A549 (cell line): Measurements from ENCODE around the gene NAT16. TPM values are rescaled to one million over a fixed set of nuclear protein-coding genes. Genes with fewer than 3 reads are reported as not detected.

ENCODE experiments used
- BCL3 ChIP-seq: fragments of >200 bp; sonication (Bioruptor Twin); formaldehyde crosslinking; IDR thresholded peaks from 3 replicates; pipeline ENCODE4 v1.6.1; 2016
- BHLHE40 ChIP-seq: IDR thresholded peaks from 2 replicates; pipeline ENCODE4 v1.6.1; 2012; ENCODE audit warnings: low read depth, low read length, inconsistent platforms
- CHD4 ChIP-seq: fragments of 200-600 bp; sonication (generic); IDR thresholded peaks from 2 replicates; pipeline ENCODE4 v1.6.1; 2016; ENCODE audit warnings: antibody characterized with exemption, mild to moderate bottlenecking, borderline replicate concordance
- CTCF ChIP-seq: fragments of >200 bp; sonication (Bioruptor Twin); formaldehyde crosslinking; IDR thresholded peaks from 3 replicates; pipeline ENCODE4 v1.5.1; 2016
- E2F6 ChIP-seq: IDR thresholded peaks from 2 replicates; pipeline ENCODE4 v1.6.1; 2012; ENCODE audit warnings: low read depth, borderline replicate concordance
- EHF ChIP-seq: fragments of 250-450 bp; sonication (Bioruptor Pico); IDR thresholded peaks from 2 replicates; pipeline ENCODE4 v1.5.0; 2020; ENCODE audit warnings: mild to moderate bottlenecking
- EHMT2 ChIP-seq: fragments of 200-600 bp; sonication (generic); IDR thresholded peaks from 2 replicates; pipeline ENCODE4 v1.6.1; 2016; ENCODE audit warnings: antibody characterized with exemption, low read depth, mild to moderate bottlenecking, moderate library complexity
- ELK1 ChIP-seq: fragments of 150-350 bp; IDR thresholded peaks from 2 replicates; pipeline ENCODE4 v1.6.1; 2014; ENCODE audit warnings: low read depth, mild to moderate bottlenecking, low read length
- ESRRA ChIP-seq: fragments of 150-350 bp; IDR thresholded peaks from 2 replicates; pipeline ENCODE4 v1.6.1; 2014; ENCODE audit warnings: mild to moderate bottlenecking, low read length, borderline replicate concordance
- FOSL2 ChIP-seq, 2 experiments: fragments of 450-650 bp in 1 of 2; fragments of >200 bp in 1 of 2; sonication (Bioruptor Twin) in 1 of 2; formaldehyde crosslinking; IDR thresholded peaks; 2 replicates each; pipeline versions ENCODE4 v1.5.0 to v1.6.1; 2016 to 2020; ENCODE audit warnings: mild to moderate bottlenecking in 1 of 2, moderate library complexity in 1 of 2
- FOXS1 ChIP-seq: fragments of 250-450 bp; sonication (Bioruptor Pico); IDR thresholded peaks from 2 replicates; pipeline ENCODE4 v1.5.0; 2020; ENCODE audit warnings: mild to moderate bottlenecking, moderate library complexity
- GATA3 ChIP-seq: IDR thresholded peaks from 2 replicates; pipeline ENCODE4 v1.6.1; 2012; ENCODE audit warnings: borderline replicate concordance
- HDAC2 ChIP-seq: fragments of 200-600 bp; sonication (generic); IDR thresholded peaks from 2 replicates; pipeline ENCODE4 v1.6.1; 2016
- HEYL ChIP-seq: fragments of 250-450 bp; sonication (Bioruptor Pico); IDR thresholded peaks from 2 replicates; pipeline ENCODE4 v1.8.0; 2021; ENCODE audit warnings: mild to moderate bottlenecking, moderate library complexity
- HMGXB4 ChIP-seq: fragments of 250-450 bp; sonication (Bioruptor Pico); IDR thresholded peaks from 2 replicates; pipeline ENCODE4 v1.5.0; 2021; ENCODE audit warnings: mild to moderate bottlenecking, moderate library complexity, borderline replicate concordance
- HOXA7 ChIP-seq: fragments of 250-450 bp; sonication (Bioruptor Pico); IDR thresholded peaks from 2 replicates; pipeline ENCODE4 v1.5.0; 2020; ENCODE audit warnings: mild to moderate bottlenecking, moderate library complexity
- HOXB13 ChIP-seq: fragments of 250-450 bp; sonication (Bioruptor Pico); IDR thresholded peaks from 2 replicates; pipeline ENCODE4 v1.5.0; 2020; ENCODE audit warnings: low read depth, mild to moderate bottlenecking, moderate library complexity
- HOXB5 ChIP-seq: fragments of 250-450 bp; sonication (Bioruptor Pico); IDR thresholded peaks from 2 replicates; pipeline ENCODE4 v1.5.0; 2020; ENCODE audit warnings: mild to moderate bottlenecking, moderate library complexity
- JUNB ChIP-seq: fragments of >200 bp; sonication (Bioruptor Twin); formaldehyde crosslinking; IDR thresholded peaks from 2 replicates; pipeline ENCODE4 v1.6.1; 2016
- KDM1A ChIP-seq: fragments of 200-600 bp; sonication (generic); IDR thresholded peaks from 2 replicates; pipeline ENCODE4 v1.6.1; 2016; ENCODE audit warnings: low read depth, mild to moderate bottlenecking
- MAX ChIP-seq: IDR thresholded peaks from 2 replicates; pipeline ENCODE4 v1.6.1; 2012
- MYC ChIP-seq: IDR thresholded peaks from 2 replicates; pipeline ENCODE4 v1.6.1; 2012; ENCODE audit warnings: mild to moderate bottlenecking, inconsistent platforms, low read length, improper control_type of control experiment, borderline replicate concordance
- NFE2L2 ChIP-seq: fragments of 150-350 bp; conservative IDR thresholded peaks from 2 replicates; pipeline ENCODE4 v1.6.1; 2014; ENCODE audit warnings: low read length
- NPAS2 ChIP-seq: fragments of 250-450 bp; sonication (Bioruptor Pico); IDR thresholded peaks from 2 replicates; pipeline ENCODE4 v1.8.0; 2022; ENCODE audit warnings: mild to moderate bottlenecking, moderate library complexity, borderline replicate concordance
- NR3C1 ChIP-seq: fragments of >200 bp; sonication (Bioruptor Twin); formaldehyde crosslinking; IDR thresholded peaks from 3 replicates; pipeline ENCODE4 v1.6.1; 2017
- PHF8 ChIP-seq: fragments of 200-600 bp; sonication (generic); IDR thresholded peaks from 2 replicates; pipeline ENCODE4 v1.6.1; 2016; ENCODE audit warnings: low read depth, mild to moderate bottlenecking, antibody characterized with exemption, moderate library complexity, borderline replicate concordance
- POLR2AphosphoS2 ChIP-seq: conservative IDR thresholded peaks from 2 replicates; pipeline ENCODE4 v1.6.1; 2012; ENCODE audit warnings: low read length, improper control_type of control experiment, inconsistent platforms
- RAD21 ChIP-seq, 2 experiments: fragments of >200 bp in 1 of 2; sonication (Bioruptor Twin) in 1 of 2; formaldehyde crosslinking in 1 of 2; IDR thresholded peaks in 1 of 2; conservative IDR thresholded peaks in 1 of 2; 2 replicates in 1 of 2; 3 replicates in 1 of 2; pipeline ENCODE4 v1.6.1; 2012 to 2018; ENCODE audit warnings: inconsistent platforms in 1 of 2
- RCOR1 ChIP-seq: fragments of 150-350 bp; IDR thresholded peaks from 2 replicates; pipeline ENCODE4 v1.6.1; 2014; ENCODE audit warnings: antibody characterized with exemption, low read length, low read depth
- SMC3 ChIP-seq: fragments of >200 bp; sonication (Bioruptor Twin); formaldehyde crosslinking; IDR thresholded peaks from 3 replicates; pipeline ENCODE4 v1.6.1; 2018; ENCODE audit warnings: inconsistent platforms
- SREBF2 ChIP-seq: fragments of 450-650 bp; IDR thresholded peaks from 2 replicates; pipeline ENCODE4 v1.6.1; 2014; ENCODE audit warnings: mild to moderate bottlenecking, moderate library complexity
- TFCP2L1 ChIP-seq: fragments of 250-450 bp; sonication (Bioruptor Pico); IDR thresholded peaks from 2 replicates; pipeline ENCODE4 v1.5.0; 2021; ENCODE audit warnings: mild to moderate bottlenecking
- ZC3H11A ChIP-seq: fragments of 450-650 bp; IDR thresholded peaks from 2 replicates; pipeline ENCODE4 v1.6.1; 2014; ENCODE audit warnings: antibody characterized with exemption, mild to moderate bottlenecking
- ZFP36 ChIP-seq: fragments of 450-650 bp; IDR thresholded peaks from 2 replicates; pipeline ENCODE4 v1.6.1; 2014; ENCODE audit warnings: borderline replicate concordance; ENCODE audit not compliant: partially characterized antibody
- ZNF302 ChIP-seq: fragments of 250-450 bp; sonication (Bioruptor Pico); IDR thresholded peaks from 2 replicates; pipeline ENCODE4 v1.9.0; 2021; ENCODE audit warnings: inconsistent platforms, mild to moderate bottlenecking, moderate library complexity
- polyA plus RNA-seq, 4 experiments: library from polyadenylated mRNA; depleted of rRNA in 3 of 4; stranded (reverse); fragments of >200 nt; fragmentation: RNase III in 1 of 4; extraction: RNeasy Plus Mini Kit Qiagen cat#74134 plus additional on column Dnase treatment in 1 of 4; gene quantifications; 2 replicates in 3 of 4; 3 replicates in 1 of 4; pipeline ENCODE4 v1.2.3, GENCODE V29; 2011 to 2017

NAT16 gene
- polyA plus RNA-seq, 2 of the 4 experiments (the other 2 are of a cell fraction), result 0.05 to 0.12 TPM

- no peak for TF ChIP-seq PHF8
- no peak for TF ChIP-seq CTCF
- no peak for TF ChIP-seq BCL3
- TF ChIP-seq EHMT2, result 0 out of 2 replicates have a peak, but pooled peaks have one; percentile 5
- TF ChIP-seq CHD4, result no peak
- TF ChIP-seq BHLHE40, result peak; percentile 36; the same call in 1 of the 2 replicates
- TF ChIP-seq ESRRA, result no peak
- TF ChIP-seq MAX, result peak; percentile 87
- no peak for TF ChIP-seq FOSL2 (IDR thresholded peaks at IDR 0.05)
- no peak for TF ChIP-seq FOSL2 (CRISPR knock-in tag; IDR thresholded peaks at IDR 0.05)
- TF ChIP-seq NFE2L2, result no peak
- no peak for TF ChIP-seq HMGXB4 (CRISPR knock-in tag)
- peak; percentile 71; the same call in 1 of the 2 replicates for TF ChIP-seq HOXB13 (CRISPR knock-in tag)
- TF ChIP-seq ZFP36, result no peak
- no peak for TF ChIP-seq POLR2AphosphoS2
- TF ChIP-seq HOXB5 (CRISPR knock-in tag), result peak; percentile 67; the same call in 1 of the 2 replicates
- TF ChIP-seq E2F6, result peak; percentile 55; the same call in 1 of the 2 replicates
- no peak for TF ChIP-seq RAD21 (conservative IDR thresholded peaks at IDR 0.05 in 1 of 2, IDR thresholded peaks at IDR 0.05 in 1 of 2)
- no peak for TF ChIP-seq ZC3H11A
- TF ChIP-seq SREBF2, result no peak
- peak; percentile 90; the same call in 1 of the 2 replicates for TF ChIP-seq TFCP2L1 (CRISPR knock-in tag)
- TF ChIP-seq JUNB, result no peak
- no peak for TF ChIP-seq NR3C1
- no peak for TF ChIP-seq RCOR1
- TF ChIP-seq MYC, result no peak
- TF ChIP-seq KDM1A, result no peak
- TF ChIP-seq ZNF302 (CRISPR knock-in tag), result no peak
- no peak for TF ChIP-seq HEYL (CRISPR knock-in tag)
- TF ChIP-seq FOXS1 (CRISPR knock-in tag), result no peak
- TF ChIP-seq SMC3, result no peak
- no peak for TF ChIP-seq ELK1
- no peak for TF ChIP-seq EHF (CRISPR knock-in tag)
- TF ChIP-seq GATA3, result no peak
- TF ChIP-seq HDAC2, result no peak
- TF ChIP-seq NPAS2 (CRISPR knock-in tag), result peak; percentile 46; the same call in 1 of the 2 replicates
- TF ChIP-seq HOXA7 (CRISPR knock-in tag), result no peak
Observed at GRCh38 chr7:101165075-101165957, 14.8 kb downstream of the NAT16 start, which contains the start of gene VGF (continued).
